HUES64 (cell line): ENCODE data around the gene FAM3C.
"Not testable (repeated sequence)": the region's sequence is repeated elsewhere in the genome, so short reads cannot be mapped to it uniquely, and the experiment has no call there.

Experiments used
- H3K27ac ChIP-seq: 2 replicates; pipeline ENCODE4 v1.7.0; 2013; ENCODE audit warnings: low read depth, low read length, inconsistent platforms
- H3K27me3 ChIP-seq: 2 replicates; pipeline ENCODE4 v1.6.1; 2013; ENCODE audit warnings: mild to moderate bottlenecking, low read length; ENCODE audit not compliant: insufficient read depth
- H3K36me3 ChIP-seq: 2 replicates; pipeline ENCODE4 v1.6.1; 2013; ENCODE audit warnings: mild to moderate bottlenecking, low read length; ENCODE audit not compliant: insufficient read depth
- H3K4me1 ChIP-seq: 2 replicates; pipeline ENCODE4 v1.6.1; 2013; ENCODE audit warnings: mild to moderate bottlenecking, low read length, moderate library complexity; ENCODE audit not compliant: insufficient read depth
- H3K4me3 ChIP-seq: 2 replicates; pipeline ENCODE4 v1.5.1; 2013; ENCODE audit warnings: mild to moderate bottlenecking, low read length, moderate library complexity
- H3K9ac ChIP-seq: 2 replicates; pipeline ENCODE4 v1.6.1; 2013; ENCODE audit warnings: mild to moderate bottlenecking, low read depth, low read length
- H3K9me3 ChIP-seq: 2 replicates; pipeline ENCODE4 v1.6.1; 2013; ENCODE audit warnings: low read depth, low read length; ENCODE audit not compliant: insufficient read depth
- WGBS: fragments of 150-250, 120-280 bp; methylation state at CpG from one replicate; pipeline ENCODE4 v1.1.7; 2013; ENCODE audit warnings: missing lambda C conversion rate; 5-methylcytosine and 5-hydroxymethylcytosine counted together

Gene FAM3C

GRCh38 chr7:121431389-121431995 lies 35.4 kb upstream of the FAM3C start:
- H3K9me3 ChIP-seq = no peaks in the 10 kb centered on the region
- no peak overlapping the region for H3K9ac ChIP-seq
- H3K4me1 ChIP-seq = no peaks in the 10 kb centered on the region
- WGBS = 89% methylated on average over 2 of the region's 2 CpGs
- H3K4me3 ChIP-seq = no peak overlapping the region
- no peaks in the 10 kb centered on the region for H3K36me3 ChIP-seq
- no peak overlapping the region for H3K27ac ChIP-seq
- H3K27me3 ChIP-seq = no peaks in the 10 kb centered on the region

- no peaks in the 10 kb centered on the region for H3K9me3 ChIP-seq
- no peaks in the 10 kb centered on the region for H3K4me1 ChIP-seq
- H3K27ac ChIP-seq = no peak overlapping the region
- WGBS = 90% methylated on average over 1 of the region's 1 CpG
- no peak overlapping the region for H3K9ac ChIP-seq
- no peak overlapping the region for H3K4me3 ChIP-seq
- no peaks in the 10 kb centered on the region for H3K36me3 ChIP-seq
- H3K27me3 ChIP-seq = no peaks in the 10 kb centered on the region
Observed at GRCh38 chr7:121430558-121430957, 34.5 kb upstream of the FAM3C start.

GRCh38 chr7:121429798-121430197 lies 33.7 kb upstream of the FAM3C start:
- Histone ChIP-seq H3K36me3 (no peaks in the 10 kb centered on the region), H3K9ac (no peak overlapping the region), H3K4me3 (no peak overlapping the region), H3K27me3 (no peaks in the 10 kb centered on the region), H3K27ac (no peak overlapping the region), H3K9me3 (no peaks in the 10 kb centered on the region), H3K4me1 (no peaks in the 10 kb centered on the region)

GRCh38 chr7:121428855-121429489 lies 32.9 kb upstream of the FAM3C start:
- Histone ChIP-seq H3K4me3 (no peak overlapping the region), H3K9me3 (no peaks in the 10 kb centered on the region), H3K4me1 (no peaks in the 10 kb centered on the region), H3K36me3 (no peaks in the 10 kb centered on the region), H3K27me3 (no peaks in the 10 kb centered on the region), H3K9ac (no peak overlapping the region), H3K27ac (no peak overlapping the region)
- 94% methylated on average over 2 of the region's 4 CpGs for WGBS

- H3K27me3 ChIP-seq, H3K4me3 ChIP-seq, H3K36me3 ChIP-seq, H3K27ac ChIP-seq, H3K9me3 ChIP-seq, H3K4me1 ChIP-seq, H3K9ac ChIP-seq: not testable (repeated sequence)
- 92% methylated on average over 17 of the region's 17 CpGs for WGBS
Observed at GRCh38 chr7:121421743-121422142, 25.6 kb upstream of the FAM3C start.

- no peaks in the 10 kb centered on the region for H3K27me3 ChIP-seq
- H3K9ac ChIP-seq = no peak overlapping the region
- H3K36me3 ChIP-seq = no peaks in the 10 kb centered on the region
- no peaks in the 10 kb centered on the region for H3K4me1 ChIP-seq
- WGBS = 73% methylated on average over 3 of the region's 3 CpGs
- H3K27ac ChIP-seq = no peak overlapping the region
- H3K9me3 ChIP-seq = no peaks in the 10 kb centered on the region
- no peak overlapping the region for H3K4me3 ChIP-seq
Observed at GRCh38 chr7:121420976-121421375, 24.9 kb upstream of the FAM3C start.

- Histone ChIP-seq H3K27ac (no peak overlapping the region), H3K4me1 (no peaks in the 10 kb centered on the region)
Observed at GRCh38 chr7:121419201-121420148, 23.4 kb upstream of the FAM3C start.

GRCh38 chr7:121416533-121416932 lies 20.4 kb upstream of the FAM3C start:
- 86% methylated on average over 1 of the region's 1 CpG for WGBS
- Histone ChIP-seq H3K9ac (no peak overlapping the region), H3K27ac (no peak overlapping the region), H3K36me3 (no peaks in the 10 kb centered on the region), H3K9me3 (no peaks in the 10 kb centered on the region), H3K27me3 (no peaks in the 10 kb centered on the region), H3K4me3 (no peak overlapping the region), H3K4me1 (no peaks in the 10 kb centered on the region)

More at GRCh38 chr7:121419201-121420148, 23.4 kb upstream of the FAM3C start:
- WGBS = 89% methylated on average over 6 of the region's 6 CpGs
- Histone ChIP-seq H3K4me3 (no peak overlapping the region), H3K9me3 (no peaks in the 10 kb centered on the region), H3K27me3 (no peaks in the 10 kb centered on the region), H3K36me3 (no peaks in the 10 kb centered on the region), H3K9ac (no peak overlapping the region)

GRCh38 chr7:121414436-121414835 lies 18.3 kb upstream of the FAM3C start:
- Histone ChIP-seq H3K4me1 (no peaks in the 10 kb centered on the region), H3K27me3 (no peaks in the 10 kb centered on the region), H3K4me3 (no peak overlapping the region), H3K36me3 (no peaks in the 10 kb centered on the region), H3K9ac (no peak overlapping the region), H3K9me3 (no peaks in the 10 kb centered on the region), H3K27ac (no peak overlapping the region)
- 100% methylated on average over 1 of the region's 1 CpG for WGBS

- no peak overlapping the region for H3K4me3 ChIP-seq
- H3K9me3 ChIP-seq = no peaks in the 10 kb centered on the region
- 94% methylated on average over 3 of the region's 3 CpGs for WGBS
- H3K27me3 ChIP-seq = no peaks in the 10 kb centered on the region
- no peak overlapping the region for H3K27ac ChIP-seq
- no peaks in the 10 kb centered on the region for H3K4me1 ChIP-seq
- H3K36me3 ChIP-seq = no peaks in the 10 kb centered on the region
- no peak overlapping the region for H3K9ac ChIP-seq
Observed at GRCh38 chr7:121411597-121411979, 15.5 kb upstream of the FAM3C start.

GRCh38 chr7:121410829-121411596 lies 14.9 kb upstream of the FAM3C start:
- Histone ChIP-seq H3K4me1 (no peaks in the 10 kb centered on the region), H3K27me3 (no peaks in the 10 kb centered on the region), H3K9ac (no peak overlapping the region), H3K27ac (no peak overlapping the region), H3K9me3 (no peaks in the 10 kb centered on the region), H3K4me3 (no peak overlapping the region), H3K36me3 (no peaks in the 10 kb centered on the region)
- WGBS = 97% methylated on average over 2 of the region's 2 CpGs
